ENCODE results near the gene LRRN2. TPM values are rescaled to one million over a fixed set of nuclear protein-coding genes. Genes with fewer than 3 reads are reported as not detected.

The LRRN2 gene
- total RNA-seq, 1 experiment from 2014 or later, result 2.0 TPM

DNA sequence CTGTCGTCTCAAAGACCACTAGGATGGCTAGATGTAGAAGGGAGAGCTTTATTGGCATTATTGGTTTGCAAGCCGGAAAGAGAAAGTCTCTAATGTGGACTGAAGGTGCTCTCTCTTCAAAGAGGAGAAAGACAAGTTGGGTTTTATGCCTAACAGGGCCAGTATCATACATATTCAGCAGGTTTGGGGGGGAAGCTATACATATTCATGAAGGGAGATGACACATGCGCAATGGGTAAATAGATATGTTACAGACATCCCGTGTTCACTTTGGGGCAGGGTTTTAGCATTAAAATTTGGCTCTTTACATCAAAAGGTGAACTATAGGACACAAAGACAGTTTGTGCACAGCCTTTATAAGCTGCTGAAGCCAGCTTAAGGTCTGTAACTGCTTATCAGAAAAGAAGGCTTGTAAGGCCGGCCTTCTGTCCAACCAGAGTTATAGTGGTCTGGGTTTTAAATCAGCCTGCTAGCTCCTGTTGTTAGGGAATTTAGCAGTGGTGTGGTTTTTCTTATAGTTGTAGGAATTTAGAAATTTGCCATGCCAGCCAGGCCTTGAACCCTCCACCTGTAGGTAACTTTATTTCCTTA, 46.5 kb upstream of the LRRN2 start:
- BruUV-seq (replicated peaks), result no TSS peak
- peaks cover 2% of the 10 kb centered on the region for H3K27me3 ChIP-seq (ENCODE audit: control insufficient read depth, insufficient read depth, low read length)
- ATAC-seq, result no peak
- no peaks in the 10 kb centered on the region for H3K36me3 ChIP-seq (ENCODE audit: control insufficient read depth, insufficient read depth, low read length)
- H3K27ac ChIP-seq (ENCODE audit: low read length), result no peak overlapping the region
- in situ Hi-C loops (cut with HindIII; ENCODE audit: low pct_unique_long_range_greater_than_20kb, low sequenced_read_pairs) (no loop called here), intact Hi-C loops (cut with micrococcal nuclease; ENCODE audit: unreplicated experiment) (no loop called here)
- TF ChIP-seq TCF7L2 (IDR thresholded peaks at IDR 0.05; ENCODE audit: low read depth, low read length), result no peak
- TF ChIP-seq SIN3A (IDR thresholded peaks at IDR 0.05; ENCODE audit: borderline replicate concordance, insufficient read depth, low read depth, low read length), result no peak
- TF ChIP-seq POLR2AphosphoS5 (IDR thresholded peaks at IDR 0.05; ENCODE audit: low read depth, low read length), result no peak
- TF ChIP-seq, protein P1, sequence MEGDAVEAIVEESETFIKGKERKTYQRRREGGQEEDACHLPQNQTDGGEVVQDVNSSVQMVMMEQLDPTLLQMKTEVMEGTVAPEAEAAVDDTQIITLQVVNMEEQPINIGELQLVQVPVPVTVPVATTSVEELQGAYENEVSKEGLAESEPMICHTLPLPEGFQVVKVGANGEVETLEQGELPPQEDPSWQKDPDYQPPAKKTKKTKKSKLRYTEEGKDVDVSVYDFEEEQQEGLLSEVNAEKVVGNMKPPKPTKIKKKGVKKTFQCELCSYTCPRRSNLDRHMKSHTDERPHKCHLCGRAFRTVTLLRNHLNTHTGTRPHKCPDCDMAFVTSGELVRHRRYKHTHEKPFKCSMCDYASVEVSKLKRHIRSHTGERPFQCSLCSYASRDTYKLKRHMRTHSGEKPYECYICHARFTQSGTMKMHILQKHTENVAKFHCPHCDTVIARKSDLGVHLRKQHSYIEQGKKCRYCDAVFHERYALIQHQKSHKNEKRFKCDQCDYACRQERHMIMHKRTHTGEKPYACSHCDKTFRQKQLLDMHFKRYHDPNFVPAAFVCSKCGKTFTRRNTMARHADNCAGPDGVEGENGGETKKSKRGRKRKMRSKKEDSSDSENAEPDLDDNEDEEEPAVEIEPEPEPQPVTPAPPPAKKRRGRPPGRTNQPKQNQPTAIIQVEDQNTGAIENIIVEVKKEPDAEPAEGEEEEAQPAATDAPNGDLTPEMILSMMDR (IDR thresholded peaks at IDR 0.05), result no peak
- no peaks in the 10 kb centered on the region for H3K4me1 ChIP-seq (ENCODE audit: control insufficient read depth, insufficient read depth, low read length)
- ChIA-PET POLR2A (no interaction called here), CTCF (no interaction called here)
- no peak overlapping the region for H3K4me3 ChIP-seq (ENCODE audit: low read depth in 2 of 2, low read length in 2 of 2)
- no peaks in the 10 kb centered on the region for H3K9me3 ChIP-seq (ENCODE audit: control insufficient read depth, insufficient read depth, low read depth, low read length)
- no peak for DNase-seq (ENCODE audit: low read depth, low spot score)

DNA sequence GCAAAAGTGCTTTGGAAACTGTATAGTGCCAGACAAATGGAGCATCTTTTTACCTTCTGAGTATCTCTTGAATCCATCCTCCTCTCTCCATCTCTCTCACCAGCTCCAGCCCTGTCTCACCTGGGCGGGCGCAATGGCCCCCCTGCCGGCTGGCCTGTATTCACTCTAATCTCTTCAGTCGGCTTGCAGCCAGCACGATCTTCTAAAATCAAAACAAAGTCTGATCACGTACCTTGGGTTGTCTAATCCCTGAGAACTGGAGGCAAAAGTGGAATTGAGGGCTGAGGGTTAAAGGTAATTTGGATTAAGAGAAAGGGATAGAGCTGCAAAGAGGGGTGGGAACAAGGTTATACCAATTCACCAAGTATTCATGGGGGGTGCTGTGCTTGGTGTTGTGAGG, 46.0 kb upstream of the LRRN2 start:
- no peak for ATAC-seq
- no TSS peak for BruUV-seq (replicated peaks)
- CTCF ChIA-PET, result no interaction called here

More for the DNA sequence above, 46.0 kb upstream of the LRRN2 start:
- Histone ChIP-seq H3K27me3 (ENCODE audit: control insufficient read depth, insufficient read depth, low read length) (no peaks in the 10 kb centered on the region; the same call in none of the 2 replicates), H3K36me3 (ENCODE audit: control insufficient read depth, insufficient read depth, low read length) (no peaks in the 10 kb centered on the region), H3K27ac (ENCODE audit: low read length) (no peak overlapping the region), H3K9me3 (ENCODE audit: control insufficient read depth, insufficient read depth, low read depth, low read length) (no peaks in the 10 kb centered on the region), H3K4me1 (ENCODE audit: control insufficient read depth, insufficient read depth, low read length) (no peaks in the 10 kb centered on the region), H3K4me3 (ENCODE audit: low read depth in 2 of 2, low read length in 2 of 2) (no peak overlapping the region)
- POLR2A ChIA-PET, result no interaction called here
- intact Hi-C loops (cut with micrococcal nuclease; ENCODE audit: unreplicated experiment) (no loop called here), in situ Hi-C loops (cut with HindIII; ENCODE audit: low pct_unique_long_range_greater_than_20kb, low sequenced_read_pairs) (no loop called here)
- TF ChIP-seq TCF7L2 (IDR thresholded peaks at IDR 0.05; ENCODE audit: low read depth, low read length), result no peak
- TF ChIP-seq, protein P2, sequence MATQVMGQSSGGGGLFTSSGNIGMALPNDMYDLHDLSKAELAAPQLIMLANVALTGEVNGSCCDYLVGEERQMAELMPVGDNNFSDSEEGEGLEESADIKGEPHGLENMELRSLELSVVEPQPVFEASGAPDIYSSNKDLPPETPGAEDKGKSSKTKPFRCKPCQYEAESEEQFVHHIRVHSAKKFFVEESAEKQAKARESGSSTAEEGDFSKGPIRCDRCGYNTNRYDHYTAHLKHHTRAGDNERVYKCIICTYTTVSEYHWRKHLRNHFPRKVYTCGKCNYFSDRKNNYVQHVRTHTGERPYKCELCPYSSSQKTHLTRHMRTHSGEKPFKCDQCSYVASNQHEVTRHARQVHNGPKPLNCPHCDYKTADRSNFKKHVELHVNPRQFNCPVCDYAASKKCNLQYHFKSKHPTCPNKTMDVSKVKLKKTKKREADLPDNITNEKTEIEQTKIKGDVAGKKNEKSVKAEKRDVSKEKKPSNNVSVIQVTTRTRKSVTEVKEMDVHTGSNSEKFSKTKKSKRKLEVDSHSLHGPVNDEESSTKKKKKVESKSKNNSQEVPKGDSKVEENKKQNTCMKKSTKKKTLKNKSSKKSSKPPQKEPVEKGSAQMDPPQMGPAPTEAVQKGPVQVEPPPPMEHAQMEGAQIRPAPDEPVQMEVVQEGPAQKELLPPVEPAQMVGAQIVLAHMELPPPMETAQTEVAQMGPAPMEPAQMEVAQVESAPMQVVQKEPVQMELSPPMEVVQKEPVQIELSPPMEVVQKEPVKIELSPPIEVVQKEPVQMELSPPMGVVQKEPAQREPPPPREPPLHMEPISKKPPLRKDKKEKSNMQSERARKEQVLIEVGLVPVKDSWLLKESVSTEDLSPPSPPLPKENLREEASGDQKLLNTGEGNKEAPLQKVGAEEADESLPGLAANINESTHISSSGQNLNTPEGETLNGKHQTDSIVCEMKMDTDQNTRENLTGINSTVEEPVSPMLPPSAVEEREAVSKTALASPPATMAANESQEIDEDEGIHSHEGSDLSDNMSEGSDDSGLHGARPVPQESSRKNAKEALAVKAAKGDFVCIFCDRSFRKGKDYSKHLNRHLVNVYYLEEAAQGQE (IDR thresholded peaks at IDR 0.05; ENCODE audit: insufficient read depth in 1 of 2, low read depth in 2 of 2, low read length in 1 of 2), result no peak
- TF ChIP-seq, protein P1 (IDR thresholded peaks at IDR 0.05), result no peak
- TF ChIP-seq POLR2AphosphoS5 (IDR thresholded peaks at IDR 0.05; ENCODE audit: low read depth, low read length), result no peak
- TF ChIP-seq SIN3A (IDR thresholded peaks at IDR 0.05; ENCODE audit: borderline replicate concordance, insufficient read depth, low read depth, low read length), result no peak
- DNase-seq (ENCODE audit: low read depth, low spot score), result no peak
